HEK293 (cell line): ENCODE data around the gene POC5.

Experiments used
- CTCF ChIA-PET: fragments of 350-600 bp; formaldehyde crosslinking; extraction: SDS; loops from one replicate; lab custom pipeline; 2021; ENCODE audit warnings: antibody characterized with exemption; lab: Yijun Ruan, JAX
- POLR2A ChIA-PET: fragments of 300-600 bp; formaldehyde crosslinking; extraction: SDS; loops from one replicate; lab custom pipeline; 2020; ENCODE audit warnings: antibody characterized with exemption, inconsistent platforms; lab: Yijun Ruan, JAX
- H3K27ac ChIP-seq: fragments of 200-500 bp; sonication (Bioruptor generic); 2 replicates; pipeline ENCODE4 v1.5.1; 2014; ENCODE audit warnings: low read depth, low read length, control low read depth, inconsistent platforms; ENCODE audit errors: extremely low read depth
- H3K36me3 ChIP-seq, 2 experiments: fragments of 200-500 bp in 1 of 2; sonication (Bioruptor generic) in 1 of 2; 1 replicate in 1 of 2; 2 replicates in 1 of 2; pipeline ENCODE4 v1.5.1; 2014 to 2017; ENCODE audit warnings: inconsistent platforms in 2 of 2, low read length in 2 of 2; ENCODE audit not compliant: control insufficient read depth in 2 of 2, insufficient read depth in 1 of 2
- H3K4me1 ChIP-seq: fragments of 200-500 bp; sonication (Bioruptor generic); 2 replicates; pipeline ENCODE4 v1.5.1; 2014; ENCODE audit warnings: mild to moderate bottlenecking, low read length, inconsistent platforms; ENCODE audit not compliant: control insufficient read depth, insufficient read depth
- H3K4me3 ChIP-seq: 2 replicates; pipeline ENCODE4 v1.5.1; 2011; ENCODE audit warnings: low read depth, mild to moderate bottlenecking, control low read depth, low read length, moderate library complexity
- H3K9me3 ChIP-seq: fragments of 200-500 bp; sonication (Bioruptor generic); 2 replicates; pipeline ENCODE4 v1.5.1; 2014; ENCODE audit warnings: low read depth, low read length, inconsistent platforms; ENCODE audit not compliant: control insufficient read depth, insufficient read depth
- FEZF1 ChIP-seq: fragments of 450-650 bp; formaldehyde crosslinking; IDR thresholded peaks from 2 replicates; pipeline ENCODE4 v1.5.1; 2016; ENCODE audit warnings: missing biosample characterization, missing genetic modification characterization
- MYNN ChIP-seq: fragments of 450-650 bp; formaldehyde crosslinking; IDR thresholded peaks from 2 replicates; pipeline ENCODE4 v1.5.1; 2016; ENCODE audit warnings: missing biosample characterization, missing genetic modification characterization, borderline replicate concordance
- SALL2 ChIP-seq: fragments of 450-650 bp; formaldehyde crosslinking; IDR thresholded peaks from 2 replicates; pipeline ENCODE4 v1.5.0; 2017; ENCODE audit warnings: missing biosample characterization, mild to moderate bottlenecking, missing genetic modification characterization, borderline replicate concordance
- SCRT1 ChIP-seq: fragments of 450-650 bp; formaldehyde crosslinking; IDR thresholded peaks from 2 replicates; pipeline ENCODE4 v1.5.1; 2016; ENCODE audit warnings: missing biosample characterization, missing genetic modification characterization, borderline replicate concordance
- YY1 ChIP-seq: fragments of 450-650 bp; formaldehyde crosslinking; IDR thresholded peaks from 2 replicates; pipeline ENCODE4 v1.5.1; 2018; ENCODE audit warnings: missing biosample characterization, missing genetic modification characterization
- ZBTB20 ChIP-seq: fragments of 450-650 bp; formaldehyde crosslinking; IDR thresholded peaks from 2 replicates; pipeline ENCODE4 v1.5.1; 2016; ENCODE audit warnings: missing biosample characterization, missing genetic modification characterization
- ZBTB26 ChIP-seq: fragments of 450-650 bp; formaldehyde crosslinking; optimal IDR thresholded peaks from 2 replicates; pipeline ENCODE3; 2016; ENCODE audit warnings: missing biosample characterization, mild to moderate bottlenecking, missing genetic modification characterization
- ZIC2 ChIP-seq: fragments of 450-650 bp; formaldehyde crosslinking; IDR thresholded peaks from 2 replicates; pipeline ENCODE4 v1.5.1; 2016; ENCODE audit warnings: missing biosample characterization, missing genetic modification characterization
- ZNF10 ChIP-seq: fragments of 450-650 bp; formaldehyde crosslinking; IDR thresholded peaks from 2 replicates; pipeline ENCODE4 v1.5.1; 2017; ENCODE audit warnings: missing biosample characterization, missing genetic modification characterization
- ZNF114 ChIP-seq: fragments of 450-650 bp; formaldehyde crosslinking; IDR thresholded peaks from 2 replicates; pipeline ENCODE4 v1.5.0; 2017; ENCODE audit warnings: missing biosample characterization, missing genetic modification characterization
- ZNF211 ChIP-seq: fragments of 450-650 bp; formaldehyde crosslinking; IDR thresholded peaks from 2 replicates; pipeline ENCODE4 v1.5.1; 2016; ENCODE audit warnings: low read depth, missing biosample characterization, missing genetic modification characterization
- ZNF302 ChIP-seq: fragments of 450-650 bp; formaldehyde crosslinking; IDR thresholded peaks from 2 replicates; pipeline ENCODE4 v1.5.1; 2016; ENCODE audit warnings: missing biosample characterization, missing genetic modification characterization, low read depth
- ZNF311 ChIP-seq: fragments of 450-650 bp; formaldehyde crosslinking; IDR thresholded peaks from 2 replicates; pipeline ENCODE4 v1.5.1; 2017; ENCODE audit warnings: missing biosample characterization, missing genetic modification characterization, borderline replicate concordance
- ZNF416 ChIP-seq: fragments of 450-650 bp; formaldehyde crosslinking; IDR thresholded peaks from 2 replicates; pipeline ENCODE4 v1.5.1; 2016; ENCODE audit warnings: missing biosample characterization, missing genetic modification characterization
- ZNF521 ChIP-seq: fragments of 450-650 bp; formaldehyde crosslinking; IDR thresholded peaks from 2 replicates; pipeline ENCODE4 v1.5.1; 2017; ENCODE audit warnings: missing biosample characterization, mild to moderate bottlenecking, missing genetic modification characterization
- ZNF544 ChIP-seq: fragments of 450-650 bp; formaldehyde crosslinking; IDR thresholded peaks from 2 replicates; pipeline ENCODE4 v1.5.0; 2017; ENCODE audit warnings: missing biosample characterization, missing genetic modification characterization
- ZNF629 ChIP-seq: fragments of 450-650 bp; formaldehyde crosslinking; IDR thresholded peaks from 2 replicates; pipeline ENCODE4 v1.5.1; 2017; ENCODE audit warnings: missing biosample characterization, missing genetic modification characterization
- ZNF654 ChIP-seq: fragments of 450-650 bp; formaldehyde crosslinking; IDR thresholded peaks from 2 replicates; pipeline ENCODE4 v1.5.1; 2016; ENCODE audit warnings: low read depth, missing biosample characterization, missing genetic modification characterization
- ZNF830 ChIP-seq: fragments of 450-650 bp; IDR thresholded peaks from 2 replicates; pipeline ENCODE4 v1.5.0; 2018; ENCODE audit warnings: missing biosample characterization, missing genetic modification characterization, low read depth, mild to moderate bottlenecking, moderate library complexity
- ZNF837 ChIP-seq: fragments of 450-650 bp; formaldehyde crosslinking; IDR thresholded peaks from 2 replicates; pipeline ENCODE4 v1.5.1; 2016; ENCODE audit warnings: missing biosample characterization, missing genetic modification characterization
- ZSCAN18 ChIP-seq: fragments of 450-650 bp; formaldehyde crosslinking; IDR thresholded peaks from 2 replicates; pipeline ENCODE4 v1.5.1; 2016; ENCODE audit warnings: missing biosample characterization, missing genetic modification characterization
- ZSCAN23 ChIP-seq: fragments of 450-650 bp; formaldehyde crosslinking; IDR thresholded peaks from 2 replicates; pipeline ENCODE4 v1.5.1; 2016; ENCODE audit warnings: missing biosample characterization, missing genetic modification characterization
- ZSCAN4 ChIP-seq: fragments of 450-650 bp; formaldehyde crosslinking; IDR thresholded peaks from 2 replicates; pipeline ENCODE4 v1.5.1; 2017; ENCODE audit warnings: missing biosample characterization, missing genetic modification characterization

POC5 gene

GRCh38 chr5:75706016-75706415 is 11.2 kb downstream of the POC5 start (continued):
- no peak for TF ChIP-seq ZSCAN23
- no peak for TF ChIP-seq ZNF654 (tag by site-specific recombination)
- no peak for TF ChIP-seq ZNF211 (tag by site-specific recombination)
- no peak for TF ChIP-seq ZNF837 (tag by site-specific recombination)
- TF ChIP-seq ZBTB20 = no peak
- no peak for TF ChIP-seq ZNF10 (tag by site-specific recombination)
- no peak for TF ChIP-seq ZNF830 (tag by site-specific recombination)
- no peak for TF ChIP-seq ZSCAN4 (tag by site-specific recombination)
- no peak for TF ChIP-seq ZNF416
- no peak for TF ChIP-seq FEZF1 (tag by site-specific recombination)

- TF ChIP-seq ZNF114 (tag by site-specific recombination) (no peak), YY1 (tag by site-specific recombination) (no peak), ZNF544 (tag by site-specific recombination) (no peak), ZNF629 (tag by site-specific recombination) (no peak), SALL2 (tag by site-specific recombination) (no peak), ZIC2 (tag by site-specific recombination) (no peak), ZNF311 (tag by site-specific recombination) (no peak), ZSCAN18 (tag by site-specific recombination) (no peak), ZBTB26 (tag by site-specific recombination) (no peak), ZNF10 (tag by site-specific recombination) (no peak), SCRT1 (tag by site-specific recombination) (no peak), ZNF302 (tag by site-specific recombination) (no peak), MYNN (tag by site-specific recombination) (no peak), ZNF521 (tag by site-specific recombination) (no peak)
- Histone ChIP-seq H3K4me1 (no peaks in the 10 kb centered on the region), H3K36me3 (peaks cover 29 to 31% of the 10 kb centered on the region in 2 experiments), H3K9me3 (no peaks in the 10 kb centered on the region), H3K27ac (no peak overlapping the region), H3K4me3 (no peak overlapping the region)
- ChIA-PET POLR2A (no interaction called here), CTCF (no interaction called here)
These were observed 15.4 kb downstream of the POC5 start for GRCh38 chr5:75701856-75702255.
